Activated T-helper 17 cell treated with anti-CD3 and anti-CD28 coated beads, Interleukin-2, amount 50 U/mL, for 72 hours (primary cell): Measurements from ENCODE around the gene SCG5. TPM values are rescaled to one million over a fixed set of nuclear protein-coding genes. Genes with fewer than 3 reads are reported as not detected.

Source experiments
- ATAC-seq: fragments of 150-1000 bp; cut with Tn5 transposase; replicated peaks from 2 replicates; pipeline ENCODE4 v1.10.0; 2021; ENCODE audit warnings: mild to moderate bottlenecking, moderate library complexity
- H3K27ac Mint-ChIP-seq: one replicate; pipeline ENCODE4 v1.8.0; 2022; ENCODE audit warnings: mixed read lengths
- H3K27me3 Mint-ChIP-seq: one replicate; pipeline ENCODE4 v1.8.0; 2022; ENCODE audit warnings: mixed read lengths
- H3K36me3 Mint-ChIP-seq: one replicate; pipeline ENCODE4 v1.8.0; 2022; ENCODE audit warnings: low read depth, mild to moderate bottlenecking, mixed read lengths
- H3K4me1 Mint-ChIP-seq: one replicate; pipeline ENCODE4 v1.8.0; 2022; ENCODE audit warnings: mixed read lengths
- H3K4me3 Mint-ChIP-seq: one replicate; pipeline ENCODE4 v1.8.0; 2022; ENCODE audit warnings: mild to moderate bottlenecking, mixed read lengths
- H3K9me3 Mint-ChIP-seq: one replicate; pipeline ENCODE4 v1.8.0; 2022; ENCODE audit warnings: mixed read lengths
- total RNA-seq, 2 donors: library from RNA; stranded (reverse); gene quantifications; one replicate each; pipeline ENCODE4 v1.2.3, GENCODE V29; 2022

The SCG5 gene
- total RNA-seq, 2 donors from 2014 or later: 2.9 to 3.5 TPM

GRCh38 chr15:32651229-32651837 is 9.8 kb downstream of the SCG5 start:
- H3K36me3 Mint-ChIP-seq: no peaks in the 10 kb centered on the region
- ATAC-seq: peak; percentile 71
- no peaks in the 10 kb centered on the region for H3K9me3 Mint-ChIP-seq
- H3K27me3 Mint-ChIP-seq: no peaks in the 10 kb centered on the region
- H3K4me3 Mint-ChIP-seq: no peak overlapping the region
- no peaks in the 10 kb centered on the region for H3K4me1 Mint-ChIP-seq
- peak overlapping the region; percentile 14 for H3K27ac Mint-ChIP-seq

- Mint-ChIP-seq H3K27ac (peak overlapping the region; percentile 14), H3K9me3 (no peaks in the 10 kb centered on the region), H3K36me3 (no peaks in the 10 kb centered on the region), H3K4me3 (no peak overlapping the region), H3K27me3 (no peaks in the 10 kb centered on the region), H3K4me1 (peaks cover 1% of the 10 kb centered on the region)
- ATAC-seq: no peak
These were observed 10.7 kb downstream of the SCG5 start for GRCh38 chr15:32652178-32652577.

GRCh38 chr15:32656091-32656490 is 14.6 kb downstream of the SCG5 start:
- no peaks in the 10 kb centered on the region for H3K36me3 Mint-ChIP-seq
- no peaks in the 10 kb centered on the region for H3K27me3 Mint-ChIP-seq
- no peak overlapping the region for H3K4me3 Mint-ChIP-seq
- ATAC-seq: no peak
- peaks cover 7% of the 10 kb centered on the region for H3K4me1 Mint-ChIP-seq
- H3K27ac Mint-ChIP-seq: no peak overlapping the region
- H3K9me3 Mint-ChIP-seq: no peaks in the 10 kb centered on the region

GRCh38 chr15:32656496-32656895 is 15.0 kb downstream of the SCG5 start:
- H3K9me3 Mint-ChIP-seq: no peaks in the 10 kb centered on the region
- no peaks in the 10 kb centered on the region for H3K36me3 Mint-ChIP-seq
- H3K4me1 Mint-ChIP-seq: peaks cover 7% of the 10 kb centered on the region
- ATAC-seq: no peak
- H3K27ac Mint-ChIP-seq: no peak overlapping the region
- no peak overlapping the region for H3K4me3 Mint-ChIP-seq
- no peaks in the 10 kb centered on the region for H3K27me3 Mint-ChIP-seq

- H3K9me3 Mint-ChIP-seq: no peaks in the 10 kb centered on the region
- peak; percentile 76 for ATAC-seq
- peak overlapping the region; percentile 51 for H3K27ac Mint-ChIP-seq
- no peaks in the 10 kb centered on the region for H3K36me3 Mint-ChIP-seq
- peak overlapping the region; percentile 24 for H3K4me3 Mint-ChIP-seq
- H3K4me1 Mint-ChIP-seq: peaks cover 7% of the 10 kb centered on the region
- H3K27me3 Mint-ChIP-seq: no peaks in the 10 kb centered on the region
These were observed 15.8 kb downstream of the SCG5 start for GRCh38 chr15:32657198-32657883.

- H3K36me3 Mint-ChIP-seq: no peaks in the 10 kb centered on the region
These were observed 16.4 kb downstream of the SCG5 start for GRCh38 chr15:32657941-32658340.

GRCh38 chr15:32659340-32660155 is 18.0 kb downstream of the SCG5 start:
- no peaks in the 10 kb centered on the region for H3K36me3 Mint-ChIP-seq
- no peak overlapping the region for H3K4me3 Mint-ChIP-seq
- peaks cover 11% of the 10 kb centered on the region for H3K4me1 Mint-ChIP-seq
- H3K27me3 Mint-ChIP-seq: no peaks in the 10 kb centered on the region
- H3K27ac Mint-ChIP-seq: no peak overlapping the region
- H3K9me3 Mint-ChIP-seq: no peaks in the 10 kb centered on the region
- ATAC-seq: no peak

More at GRCh38 chr15:32657941-32658340, 16.4 kb downstream of the SCG5 start:
- H3K4me3 Mint-ChIP-seq: no peak overlapping the region
- H3K27ac Mint-ChIP-seq: peak overlapping the region; percentile 51
- no peaks in the 10 kb centered on the region for H3K27me3 Mint-ChIP-seq
- H3K9me3 Mint-ChIP-seq: no peaks in the 10 kb centered on the region
- no peak for ATAC-seq
- H3K4me1 Mint-ChIP-seq: peaks cover 11% of the 10 kb centered on the region

- H3K4me1 Mint-ChIP-seq: peaks cover 4% of the 10 kb centered on the region
- H3K27ac Mint-ChIP-seq: no peak overlapping the region
- no peak overlapping the region for H3K4me3 Mint-ChIP-seq
- H3K36me3 Mint-ChIP-seq: no peaks in the 10 kb centered on the region
- no peak for ATAC-seq
- no peaks in the 10 kb centered on the region for H3K27me3 Mint-ChIP-seq
- H3K9me3 Mint-ChIP-seq: no peaks in the 10 kb centered on the region
These were observed 22.2 kb downstream of the SCG5 start for GRCh38 chr15:32663671-32664070.

- Mint-ChIP-seq H3K4me3 (no peak overlapping the region), H3K27me3 (no peaks in the 10 kb centered on the region), H3K36me3 (no peaks in the 10 kb centered on the region), H3K4me1 (peaks cover 4% of the 10 kb centered on the region), H3K9me3 (no peaks in the 10 kb centered on the region), H3K27ac (no peak overlapping the region)
- no peak for ATAC-seq
These were observed 23.3 kb downstream of the SCG5 start for GRCh38 chr15:32664796-32665195.

- Mint-ChIP-seq H3K36me3 (no peaks in the 10 kb centered on the region), H3K4me1 (peaks cover 4% of the 10 kb centered on the region), H3K27me3 (no peaks in the 10 kb centered on the region), H3K27ac (no peak overlapping the region), H3K9me3 (no peaks in the 10 kb centered on the region), H3K4me3 (no peak overlapping the region)
- no peak for ATAC-seq
These were observed 25.8 kb downstream of the SCG5 start for GRCh38 chr15:32667321-32667720.

GRCh38 chr15:32668942-32669341 is 27.4 kb downstream of the SCG5 start:
- Mint-ChIP-seq H3K4me1 (no peaks in the 10 kb centered on the region), H3K4me3 (no peak overlapping the region)
- no peak for ATAC-seq

GRCh38 chr15:32669896-32670611 is 28.5 kb downstream of the SCG5 start:
- Mint-ChIP-seq H3K9me3 (no peaks in the 10 kb centered on the region), H3K4me1 (no peaks in the 10 kb centered on the region), H3K36me3 (no peaks in the 10 kb centered on the region), H3K4me3 (no peak overlapping the region), H3K27ac (no peak overlapping the region), H3K27me3 (no peaks in the 10 kb centered on the region)
- ATAC-seq: no peak

More at GRCh38 chr15:32668942-32669341, 27.4 kb downstream of the SCG5 start:
- H3K27ac Mint-ChIP-seq: no peak overlapping the region
- H3K36me3 Mint-ChIP-seq: no peaks in the 10 kb centered on the region
- no peaks in the 10 kb centered on the region for H3K9me3 Mint-ChIP-seq
- no peaks in the 10 kb centered on the region for H3K27me3 Mint-ChIP-seq

GRCh38 chr15:32670623-32671022 is 29.1 kb downstream of the SCG5 start:
- Mint-ChIP-seq H3K27ac (no peak overlapping the region), H3K4me1 (no peaks in the 10 kb centered on the region), H3K27me3 (no peaks in the 10 kb centered on the region), H3K36me3 (no peaks in the 10 kb centered on the region), H3K9me3 (no peaks in the 10 kb centered on the region), H3K4me3 (no peak overlapping the region)
- ATAC-seq: no peak
